DOHH2 (cell line): ENCODE measurements around the gene PAPPA2.

Experiments
- EZH2phosphoT487 ChIP-seq: fragments of 200-600 bp; sonication (generic); IDR thresholded peaks from 2 replicates; pipeline ENCODE4 v1.6.1; 2017; ENCODE audit warnings: borderline replicate concordance, mild to moderate bottlenecking, antibody characterized with exemption, low read length, moderate library complexity, mixed read lengths
- TF ChIP-seq, protein P1 (sequence below): fragments of 200-600 bp; sonication (generic); IDR thresholded peaks from one replicate; pipeline ENCODE4 v1.5.1; 2014; ENCODE audit warnings: antibody characterized with exemption, mild to moderate bottlenecking, low read depth, low read length; ENCODE audit not compliant: poor library complexity, severe bottlenecking

- TF ChIP-seq, protein P1, sequence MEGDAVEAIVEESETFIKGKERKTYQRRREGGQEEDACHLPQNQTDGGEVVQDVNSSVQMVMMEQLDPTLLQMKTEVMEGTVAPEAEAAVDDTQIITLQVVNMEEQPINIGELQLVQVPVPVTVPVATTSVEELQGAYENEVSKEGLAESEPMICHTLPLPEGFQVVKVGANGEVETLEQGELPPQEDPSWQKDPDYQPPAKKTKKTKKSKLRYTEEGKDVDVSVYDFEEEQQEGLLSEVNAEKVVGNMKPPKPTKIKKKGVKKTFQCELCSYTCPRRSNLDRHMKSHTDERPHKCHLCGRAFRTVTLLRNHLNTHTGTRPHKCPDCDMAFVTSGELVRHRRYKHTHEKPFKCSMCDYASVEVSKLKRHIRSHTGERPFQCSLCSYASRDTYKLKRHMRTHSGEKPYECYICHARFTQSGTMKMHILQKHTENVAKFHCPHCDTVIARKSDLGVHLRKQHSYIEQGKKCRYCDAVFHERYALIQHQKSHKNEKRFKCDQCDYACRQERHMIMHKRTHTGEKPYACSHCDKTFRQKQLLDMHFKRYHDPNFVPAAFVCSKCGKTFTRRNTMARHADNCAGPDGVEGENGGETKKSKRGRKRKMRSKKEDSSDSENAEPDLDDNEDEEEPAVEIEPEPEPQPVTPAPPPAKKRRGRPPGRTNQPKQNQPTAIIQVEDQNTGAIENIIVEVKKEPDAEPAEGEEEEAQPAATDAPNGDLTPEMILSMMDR: no peak
- no peak for TF ChIP-seq EZH2phosphoT487
Measured at GRCh38 chr1:176717066-176717750, 254.2 kb downstream of the PAPPA2 start.
